Progenitor cell of endocrine pancreas (in vitro differentiated cells): ENCODE measurements around the gene SIGLEC6. TPM values are rescaled to one million over a fixed set of nuclear protein-coding genes. Genes with fewer than 3 reads are reported as not detected.

ENCODE experiments used
- DNase-seq: peaks from one replicate; pipeline ENCODE4 v3.0.0; 2021; ENCODE audit warnings: low spot score; ENCODE audit not compliant: unreplicated experiment
- H3K27ac Mint-ChIP-seq: 2 replicates; pipeline ENCODE4 v1.8.0; 2021; ENCODE audit warnings: mild to moderate bottlenecking, moderate library complexity, mixed read lengths
- H3K27me3 Mint-ChIP-seq: 2 replicates; pipeline ENCODE4 v1.8.0; 2021; ENCODE audit warnings: mixed read lengths
- H3K36me3 Mint-ChIP-seq: 2 replicates; pipeline ENCODE4 v1.8.0; 2022; ENCODE audit warnings: mixed read lengths; ENCODE audit not compliant: insufficient read depth
- H3K4me1 Mint-ChIP-seq: 2 replicates; pipeline ENCODE4 v1.8.0; 2021; ENCODE audit warnings: low read depth, mixed read lengths
- H3K4me3 Mint-ChIP-seq: 2 replicates; pipeline ENCODE4 v1.8.0; 2021; ENCODE audit warnings: low read depth, mild to moderate bottlenecking, moderate library complexity, mixed read lengths
- H3K9me3 Mint-ChIP-seq: 2 replicates; pipeline ENCODE4 v1.8.0; 2021; ENCODE audit warnings: low read depth, mixed read lengths
- CTCF ChIP-seq: fragments of 200-600 bp; sonication (generic); IDR thresholded peaks from one replicate; pipeline ENCODE4 v1.5.0; 2021; ENCODE audit warnings: antibody characterized with exemption, mild to moderate bottlenecking; ENCODE audit not compliant: unreplicated experiment
- total RNA-seq: library from RNA; stranded (reverse); gene quantifications from 2 replicates; pipeline ENCODE4 v1.2.1, GENCODE V29; 2021

SIGLEC6 gene
- total RNA-seq, 1 donor from 2014 or later = not detected

GRCh38 chr19:51565583-51565982, 34.1 kb upstream of the SIGLEC6 start:
- Mint-ChIP-seq H3K4me3 (no peak overlapping the region), H3K4me1 (peaks cover 3% of the 10 kb centered on the region)

GRCh38 chr19:51564791-51565190, 33.3 kb upstream of the SIGLEC6 start:
- Mint-ChIP-seq H3K27me3 (peaks cover 48% of the 10 kb centered on the region), H3K9me3 (no peaks in the 10 kb centered on the region), H3K27ac (no peak overlapping the region), H3K36me3 (no peaks in the 10 kb centered on the region), H3K4me3 (no peak overlapping the region), H3K4me1 (peaks cover 2% of the 10 kb centered on the region)
- TF ChIP-seq CTCF = no peak
- DNase-seq = no peak

More at GRCh38 chr19:51565583-51565982, 34.1 kb upstream of the SIGLEC6 start:
- no peak for DNase-seq
- Mint-ChIP-seq H3K9me3 (no peaks in the 10 kb centered on the region), H3K27ac (no peak overlapping the region), H3K36me3 (no peaks in the 10 kb centered on the region), H3K27me3 (peaks cover 45% of the 10 kb centered on the region)
- TF ChIP-seq CTCF = no peak

- Mint-ChIP-seq H3K9me3 (peaks cover 4% of the 10 kb centered on the region), H3K4me1 (no peaks in the 10 kb centered on the region), H3K36me3 (no peaks in the 10 kb centered on the region), H3K4me3 (no peak overlapping the region), H3K27ac (no peak overlapping the region), H3K27me3 (peaks cover 43% of the 10 kb centered on the region)
- TF ChIP-seq CTCF = no peak
- no peak for DNase-seq
Measured at GRCh38 chr19:51560339-51560738, 28.9 kb upstream of the SIGLEC6 start.

GRCh38 chr19:51559240-51559639, 27.8 kb upstream of the SIGLEC6 start:
- no peak for DNase-seq
- Mint-ChIP-seq H3K36me3 (no peaks in the 10 kb centered on the region), H3K4me3 (no peak overlapping the region), H3K27me3 (peaks cover 38% of the 10 kb centered on the region), H3K27ac (no peak overlapping the region), H3K4me1 (no peaks in the 10 kb centered on the region), H3K9me3 (peaks cover 4% of the 10 kb centered on the region)
- TF ChIP-seq CTCF = no peak

- no peak overlapping the region for H3K27ac Mint-ChIP-seq
- no peaks in the 10 kb centered on the region for H3K36me3 Mint-ChIP-seq
- H3K27me3 Mint-ChIP-seq = peaks cover 23% of the 10 kb centered on the region
- no peaks in the 10 kb centered on the region for H3K4me1 Mint-ChIP-seq
- H3K9me3 Mint-ChIP-seq = peaks cover 4% of the 10 kb centered on the region
- no peak overlapping the region for H3K4me3 Mint-ChIP-seq
- DNase-seq = peak; percentile 83
- no peak for TF ChIP-seq CTCF
Measured at GRCh38 chr19:51552996-51553725, 21.7 kb upstream of the SIGLEC6 start.
